Liver (tissue), 9 donors: ENCODE data around the gene DDX25. TPM values are rescaled to one million over a fixed set of nuclear protein-coding genes. Genes with fewer than 3 reads are reported as not detected.

Experiments used
- DNase-seq: peaks from one replicate; pipeline ENCODE4 v3.0.0-alpha.2; 2017; ENCODE audit warnings: low spot score
- H3K27ac ChIP-seq, 2 donors: one replicate each; pipeline ENCODE4 v1.7.0; 2013; ENCODE audit warnings: inconsistent platforms in 2 of 2, low read length in 2 of 2, control low read depth in 1 of 2, low read depth in 1 of 2, mild to moderate bottlenecking in 1 of 2
- H3K27me3 ChIP-seq, 4 donors: one replicate each; pipeline versions ENCODE4 v1.6.1 to v1.7.0; 2013; ENCODE audit warnings: low read length in 3 of 4, inconsistent platforms in 1 of 4, mild to moderate bottlenecking in 1 of 4, moderate library complexity in 1 of 4; ENCODE audit not compliant: control insufficient read depth in 4 of 4, insufficient read depth in 4 of 4
- H3K36me3 ChIP-seq, 4 donors: one replicate each; pipeline versions ENCODE4 v1.6.1 to v1.7.0; 2013; ENCODE audit warnings: low read length in 3 of 4, mild to moderate bottlenecking in 3 of 4, low read depth in 1 of 4, moderate library complexity in 1 of 4; ENCODE audit not compliant: control insufficient read depth in 4 of 4, insufficient read depth in 3 of 4
- H3K4me1 ChIP-seq, 4 donors: one replicate each; pipeline versions ENCODE4 v1.6.1 to v1.7.0; 2013; ENCODE audit warnings: low read length in 3 of 4, mild to moderate bottlenecking in 3 of 4, moderate library complexity in 1 of 4; ENCODE audit not compliant: control insufficient read depth in 4 of 4, insufficient read depth in 4 of 4
- H3K4me3 ChIP-seq, 3 donors: one replicate each; pipeline versions ENCODE4 v1.6.1 to v1.7.0; 2013; ENCODE audit warnings: low read length in 3 of 3, control low read depth in 1 of 3, low read depth in 1 of 3, mild to moderate bottlenecking in 1 of 3
- H3K9ac ChIP-seq, 2 donors: one replicate each; pipeline ENCODE4 v1.7.0; 2013; ENCODE audit warnings: low read length in 2 of 2, mild to moderate bottlenecking in 2 of 2, moderate library complexity in 2 of 2, control low read depth in 1 of 2, low read depth in 1 of 2
- H3K9me3 ChIP-seq, 4 donors: one replicate each; pipeline versions ENCODE4 v1.6.1 to v1.7.0; 2013; ENCODE audit warnings: low read length in 3 of 4; ENCODE audit not compliant: control insufficient read depth in 4 of 4
- ATF3 ChIP-seq: IDR thresholded peaks from 2 replicates; pipeline ENCODE4 v1.6.1; 2016; ENCODE audit warnings: antibody characterized with exemption
- EGR1 ChIP-seq, 2 donors: IDR thresholded peaks; 2 replicates each; pipeline ENCODE4 v1.6.1; 2016 to 2018; ENCODE audit warnings: antibody characterized with exemption in 2 of 2, low read depth in 2 of 2
- FOXA1 ChIP-seq: IDR thresholded peaks from 2 replicates; pipeline ENCODE4 v1.6.1; 2016; ENCODE audit warnings: antibody characterized with exemption
- FOXA2 ChIP-seq: IDR thresholded peaks from 2 replicates; pipeline ENCODE4 v1.6.1; 2016; ENCODE audit warnings: antibody characterized with exemption
- HNF4A ChIP-seq, 2 donors: conservative IDR thresholded peaks; 2 replicates each; pipeline ENCODE4 v1.6.1; 2016; ENCODE audit warnings: antibody characterized with exemption in 2 of 2, mild to moderate bottlenecking in 2 of 2
- MAX ChIP-seq: IDR thresholded peaks from 2 replicates; pipeline ENCODE4 v1.6.1; 2016; ENCODE audit warnings: antibody characterized with exemption
- NR2F2 ChIP-seq: IDR thresholded peaks from 2 replicates; pipeline ENCODE4 v1.6.1; 2016; ENCODE audit warnings: antibody characterized with exemption
- RXRA ChIP-seq, 2 donors: IDR thresholded peaks; 2 replicates each; pipeline ENCODE4 v1.6.1; 2017 to 2018; ENCODE audit warnings: antibody characterized with exemption in 2 of 2, mild to moderate bottlenecking in 1 of 2
- SP1 ChIP-seq: IDR thresholded peaks from 2 replicates; pipeline ENCODE4 v1.6.1; 2018; ENCODE audit warnings: antibody characterized with exemption, mild to moderate bottlenecking
- TAF1 ChIP-seq: conservative IDR thresholded peaks from 2 replicates; pipeline ENCODE4 v1.6.1; 2016; ENCODE audit warnings: antibody characterized with exemption, mild to moderate bottlenecking
- YY1 ChIP-seq: IDR thresholded peaks from 2 replicates; pipeline ENCODE4 v1.6.1; 2016; ENCODE audit warnings: antibody characterized with exemption, mild to moderate bottlenecking
- ZBTB33 ChIP-seq: IDR thresholded peaks from 2 replicates; pipeline ENCODE4 v1.6.1; 2016; ENCODE audit warnings: antibody characterized with exemption
- WGBS: extraction: QIAGEN DNeasy Blood & Tissue Kit; methylation state at CpG from one replicate; pipeline ENCODE4 v1.1.7; 2013; 5-methylcytosine and 5-hydroxymethylcytosine counted together
- polyA plus RNA-seq, 2 donors: library from polyadenylated mRNA; stranded (reverse) in 1 of 2; unstranded in 1 of 2; fragments of 200-250 nt in 1 of 2; fragments of >200 nt in 1 of 2; fragmentation: Nextera tagmentation in 1 of 2; extraction: Ambion mirVana in 1 of 2; gene quantifications; one replicate each; pipeline versions ENCODE4 v1.2.1 to v1.2.3, GENCODE V29; 2013 to 2015
- total RNA-seq, 2 donors: library from RNA; depleted of rRNA; stranded (reverse); fragments of >200 nt; gene quantifications; one replicate each; pipeline ENCODE4 v1.2.3, GENCODE V29; 2014
- TF ChIP-seq, protein P1 (sequence below): fragments of 150-350 bp; IDR thresholded peaks from 2 replicates; pipeline ENCODE4 v1.5.1; 2017; ENCODE audit warnings: improper control_type of control experiment, low read depth, low read length; ENCODE audit not compliant: missing input control
- TF ChIP-seq, protein P2 (sequence below): IDR thresholded peaks from 2 replicates; pipeline ENCODE4 v1.6.1; 2016; ENCODE audit warnings: antibody characterized with exemption, mild to moderate bottlenecking
- donor health status: healthy.
- donor health status: healthy.
- donor health status: healthy.
- donor health status: healthy.
- donor health status: healthy.

DDX25 gene
- total and polyA plus RNA-seq, 4 donors = 0.07 to 0.79 (median 0.31) TPM

GRCh38 chr11:125948278-125949051 lies 44.2 kb downstream of the DDX25 start:
- H3K9me3 ChIP-seq = no peaks in the 10 kb centered on the region
- no peaks in the 10 kb centered on the region for H3K27me3 ChIP-seq
- TF ChIP-seq NR2F2 = no peak
- no peak for TF ChIP-seq FOXA2
- TF ChIP-seq EGR1 (IDR thresholded peaks at IDR 0.05; ENCODE audit: low read depth in 2 of 2) = no peak
- no peak for TF ChIP-seq TAF1
- no peaks in the 10 kb centered on the region for H3K36me3 ChIP-seq
- DNase-seq = peak; percentile 26
- H3K9ac ChIP-seq = no peak overlapping the region
- H3K4me3 ChIP-seq = no peak overlapping the region
- H3K27ac ChIP-seq = no peak overlapping the region
- H3K4me1 ChIP-seq = no peaks in the 10 kb centered on the region
- 92% methylated on average over 23 of the region's 23 CpGs for WGBS

GRCh38 chr11:125949271-125950177 lies 45.2 kb downstream of the DDX25 start:
- no peak for DNase-seq
- WGBS = 93% methylated on average over 22 of the region's 22 CpGs
- H3K9me3 ChIP-seq = no peaks in the 10 kb centered on the region
- H3K4me1 ChIP-seq = no peaks in the 10 kb centered on the region
- no peak for TF ChIP-seq MAX
- H3K27ac ChIP-seq = no peak overlapping the region
- no peak overlapping the region for H3K9ac ChIP-seq
- H3K27me3 ChIP-seq = no peaks in the 10 kb centered on the region
- no peaks in the 10 kb centered on the region for H3K36me3 ChIP-seq
- no peak overlapping the region for H3K4me3 ChIP-seq

DNA sequence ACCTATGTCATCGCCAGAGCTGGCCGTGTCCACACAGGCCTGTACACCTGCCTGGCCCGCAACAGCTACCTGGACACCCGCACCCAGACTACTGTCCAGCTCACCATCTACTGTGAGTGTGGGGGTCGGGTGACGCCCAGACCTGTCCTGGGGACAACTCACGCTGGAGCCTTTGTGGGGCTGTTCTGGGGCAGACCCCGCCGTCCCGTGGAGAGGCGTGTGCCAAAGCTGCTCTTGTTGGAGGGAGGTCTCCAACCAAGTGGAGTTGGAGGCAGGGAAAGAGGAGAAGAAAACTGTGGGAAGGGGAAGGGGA lies 45.8 kb downstream of the DDX25 start:
- TF ChIP-seq, protein P1, sequence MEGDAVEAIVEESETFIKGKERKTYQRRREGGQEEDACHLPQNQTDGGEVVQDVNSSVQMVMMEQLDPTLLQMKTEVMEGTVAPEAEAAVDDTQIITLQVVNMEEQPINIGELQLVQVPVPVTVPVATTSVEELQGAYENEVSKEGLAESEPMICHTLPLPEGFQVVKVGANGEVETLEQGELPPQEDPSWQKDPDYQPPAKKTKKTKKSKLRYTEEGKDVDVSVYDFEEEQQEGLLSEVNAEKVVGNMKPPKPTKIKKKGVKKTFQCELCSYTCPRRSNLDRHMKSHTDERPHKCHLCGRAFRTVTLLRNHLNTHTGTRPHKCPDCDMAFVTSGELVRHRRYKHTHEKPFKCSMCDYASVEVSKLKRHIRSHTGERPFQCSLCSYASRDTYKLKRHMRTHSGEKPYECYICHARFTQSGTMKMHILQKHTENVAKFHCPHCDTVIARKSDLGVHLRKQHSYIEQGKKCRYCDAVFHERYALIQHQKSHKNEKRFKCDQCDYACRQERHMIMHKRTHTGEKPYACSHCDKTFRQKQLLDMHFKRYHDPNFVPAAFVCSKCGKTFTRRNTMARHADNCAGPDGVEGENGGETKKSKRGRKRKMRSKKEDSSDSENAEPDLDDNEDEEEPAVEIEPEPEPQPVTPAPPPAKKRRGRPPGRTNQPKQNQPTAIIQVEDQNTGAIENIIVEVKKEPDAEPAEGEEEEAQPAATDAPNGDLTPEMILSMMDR = no peak
- TF ChIP-seq ZBTB33 (no peak), YY1 (no peak), RXRA (IDR thresholded peaks at IDR 0.05) (no peak), HNF4A (conservative IDR thresholded peaks at IDR 0.05) (no peak), FOXA1 (no peak), FOXA2 (no peak), EGR1 (IDR thresholded peaks at IDR 0.05; ENCODE audit: low read depth in 2 of 2) (no peak), SP1 (no peak), ATF3 (no peak), TAF1 (no peak)
- TF ChIP-seq, protein P2, sequence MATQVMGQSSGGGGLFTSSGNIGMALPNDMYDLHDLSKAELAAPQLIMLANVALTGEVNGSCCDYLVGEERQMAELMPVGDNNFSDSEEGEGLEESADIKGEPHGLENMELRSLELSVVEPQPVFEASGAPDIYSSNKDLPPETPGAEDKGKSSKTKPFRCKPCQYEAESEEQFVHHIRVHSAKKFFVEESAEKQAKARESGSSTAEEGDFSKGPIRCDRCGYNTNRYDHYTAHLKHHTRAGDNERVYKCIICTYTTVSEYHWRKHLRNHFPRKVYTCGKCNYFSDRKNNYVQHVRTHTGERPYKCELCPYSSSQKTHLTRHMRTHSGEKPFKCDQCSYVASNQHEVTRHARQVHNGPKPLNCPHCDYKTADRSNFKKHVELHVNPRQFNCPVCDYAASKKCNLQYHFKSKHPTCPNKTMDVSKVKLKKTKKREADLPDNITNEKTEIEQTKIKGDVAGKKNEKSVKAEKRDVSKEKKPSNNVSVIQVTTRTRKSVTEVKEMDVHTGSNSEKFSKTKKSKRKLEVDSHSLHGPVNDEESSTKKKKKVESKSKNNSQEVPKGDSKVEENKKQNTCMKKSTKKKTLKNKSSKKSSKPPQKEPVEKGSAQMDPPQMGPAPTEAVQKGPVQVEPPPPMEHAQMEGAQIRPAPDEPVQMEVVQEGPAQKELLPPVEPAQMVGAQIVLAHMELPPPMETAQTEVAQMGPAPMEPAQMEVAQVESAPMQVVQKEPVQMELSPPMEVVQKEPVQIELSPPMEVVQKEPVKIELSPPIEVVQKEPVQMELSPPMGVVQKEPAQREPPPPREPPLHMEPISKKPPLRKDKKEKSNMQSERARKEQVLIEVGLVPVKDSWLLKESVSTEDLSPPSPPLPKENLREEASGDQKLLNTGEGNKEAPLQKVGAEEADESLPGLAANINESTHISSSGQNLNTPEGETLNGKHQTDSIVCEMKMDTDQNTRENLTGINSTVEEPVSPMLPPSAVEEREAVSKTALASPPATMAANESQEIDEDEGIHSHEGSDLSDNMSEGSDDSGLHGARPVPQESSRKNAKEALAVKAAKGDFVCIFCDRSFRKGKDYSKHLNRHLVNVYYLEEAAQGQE = no peak
- DNase-seq = peak; percentile 22
- Histone ChIP-seq H3K27ac (no peak overlapping the region), H3K9me3 (no peaks in the 10 kb centered on the region), H3K4me1 (no peaks in the 10 kb centered on the region), H3K27me3 (no peaks in the 10 kb centered on the region), H3K36me3 (no peaks in the 10 kb centered on the region), H3K9ac (no peak overlapping the region), H3K4me3 (no peak overlapping the region)
- WGBS = 96% methylated on average over 11 of the region's 11 CpGs
